Fibroblast of lung (primary cell): ENCODE measurements around the gene CKAP4. TPM values are rescaled to one million over a fixed set of nuclear protein-coding genes. Genes with fewer than 3 reads are reported as not detected.

Experiments used
- DNase-seq, 2 donors: peaks; one replicate each; pipeline versions ENCODE4 v3.0.0 to v3.0.0-alpha.2; 2010; ENCODE audit warnings: low read depth in 2 of 2
- H2AFZ ChIP-seq: 2 replicates; pipeline ENCODE4 v1.5.1; 2012; ENCODE audit warnings: low read length, control low read depth, inconsistent platforms
- H3K27ac ChIP-seq: 2 replicates; pipeline ENCODE4 v1.5.1; 2011; ENCODE audit warnings: low read length, control low read depth; ENCODE audit not compliant: insufficient read depth
- H3K27me3 ChIP-seq: 2 replicates; pipeline ENCODE4 v1.5.1; 2011; ENCODE audit warnings: mild to moderate bottlenecking, low read length; ENCODE audit not compliant: control insufficient read depth, insufficient read depth
- H3K36me3 ChIP-seq: 2 replicates; pipeline ENCODE4 v1.5.1; 2011; ENCODE audit warnings: low read length; ENCODE audit not compliant: control insufficient read depth, insufficient read depth
- H3K4me1 ChIP-seq: 2 replicates; pipeline ENCODE4 v1.5.1; 2011; ENCODE audit warnings: low read length; ENCODE audit not compliant: control insufficient read depth, insufficient read depth; ENCODE audit errors: extremely low read depth
- H3K4me2 ChIP-seq: 2 replicates; pipeline ENCODE4 v1.5.1; 2011; ENCODE audit warnings: low read length, control low read depth; ENCODE audit not compliant: insufficient read depth; ENCODE audit errors: extremely low read depth
- H3K4me3 ChIP-seq, 4 experiments: fragments of 200-600 bp in 1 of 4; sonication (generic) in 1 of 4; replicated peaks in 1 of 4; 2 replicates each; pipeline ENCODE4 v1.5.1; 2011 to 2016; ENCODE audit warnings: low read length in 4 of 4, low read depth in 3 of 4, mild to moderate bottlenecking in 3 of 4, control low read depth in 2 of 4, inconsistent platforms in 1 of 4, mixed read lengths in 1 of 4; ENCODE audit not compliant: insufficient read depth in 1 of 4; ENCODE audit errors: control extremely low read depth in 1 of 4
- H3K79me2 ChIP-seq: 2 replicates; pipeline ENCODE4 v1.5.1; 2012; ENCODE audit warnings: mild to moderate bottlenecking, low read length, inconsistent platforms; ENCODE audit not compliant: control insufficient read depth, insufficient read depth
- H3K9ac ChIP-seq: 2 replicates; pipeline ENCODE4 v1.5.1; 2011; ENCODE audit warnings: mild to moderate bottlenecking, low read length, control low read depth; ENCODE audit not compliant: insufficient read depth
- H3K9me3 ChIP-seq: 2 replicates; pipeline ENCODE4 v1.5.1; 2012; ENCODE audit warnings: low read depth, low read length; ENCODE audit not compliant: control insufficient read depth, insufficient read depth
- H4K20me1 ChIP-seq: 2 replicates; pipeline ENCODE4 v1.5.1; 2011; ENCODE audit warnings: low read length; ENCODE audit not compliant: control insufficient read depth, insufficient read depth; ENCODE audit errors: extremely low read depth
- EZH2 ChIP-seq: IDR thresholded peaks from 2 replicates; pipeline ENCODE4 v1.5.1; 2012; ENCODE audit warnings: low read length, control low read depth, mild to moderate bottlenecking; ENCODE audit errors: missing control alignments
- polyA plus RNA-seq, 2 donors: library from polyadenylated mRNA; depleted of rRNA in 1 of 2; stranded (reverse) in 1 of 2; unstranded in 1 of 2; fragments of >200 nt; gene quantifications; 2 replicates each; pipeline ENCODE4 v1.2.1, GENCODE V29; 2011 to 2012; ENCODE audit warnings: missing spikeins in 1 of 2
- total RNA-seq: library from RNA; depleted of rRNA; stranded (reverse); fragments of >200 nt; gene quantifications from 2 replicates; pipeline ENCODE4 v1.2.1, GENCODE V29; 2014
- TF ChIP-seq, protein P1 (sequence below), 2 donors: IDR thresholded peaks in 1 of 2; conservative IDR thresholded peaks in 1 of 2; 1 replicate in 1 of 2; 2 replicates in 1 of 2; pipeline ENCODE4 v1.5.1; 2011 to 2012; ENCODE audit warnings: low read length in 2 of 2, control low read depth in 1 of 2, inconsistent platforms in 1 of 2, low read depth in 1 of 2, mild to moderate bottlenecking in 1 of 2

The CKAP4 gene
- total and polyA plus RNA-seq, 2 donors (not counting 1 experiment from before 2014, with no cell fraction given): 132 to 282 TPM

DNA sequence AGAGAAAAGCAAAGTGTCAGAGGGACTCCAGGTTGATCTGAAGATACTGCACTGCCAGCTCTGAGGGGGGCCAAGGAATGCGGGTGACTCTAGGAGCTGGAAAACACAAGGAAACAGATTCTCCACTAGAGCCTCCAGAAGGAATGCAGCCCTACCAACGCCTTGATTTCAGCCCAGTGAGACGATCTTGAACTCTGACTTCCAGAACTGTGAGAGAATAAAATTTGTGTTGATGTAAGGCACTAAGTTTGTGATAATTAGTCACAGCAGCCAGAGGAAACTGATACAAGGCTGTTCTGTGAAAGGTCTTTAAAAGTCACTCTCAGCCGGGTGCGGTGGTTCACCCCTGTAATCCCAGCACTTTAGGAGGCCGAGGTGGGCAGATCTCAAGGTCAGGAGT is 34.2 kb downstream of the CKAP4 start:
- no peaks in the 10 kb centered on the region for H3K36me3 ChIP-seq
- H3K4me1 ChIP-seq: no peaks in the 10 kb centered on the region
- H3K4me3 ChIP-seq: no peak overlapping the region
- TF ChIP-seq, protein P1, sequence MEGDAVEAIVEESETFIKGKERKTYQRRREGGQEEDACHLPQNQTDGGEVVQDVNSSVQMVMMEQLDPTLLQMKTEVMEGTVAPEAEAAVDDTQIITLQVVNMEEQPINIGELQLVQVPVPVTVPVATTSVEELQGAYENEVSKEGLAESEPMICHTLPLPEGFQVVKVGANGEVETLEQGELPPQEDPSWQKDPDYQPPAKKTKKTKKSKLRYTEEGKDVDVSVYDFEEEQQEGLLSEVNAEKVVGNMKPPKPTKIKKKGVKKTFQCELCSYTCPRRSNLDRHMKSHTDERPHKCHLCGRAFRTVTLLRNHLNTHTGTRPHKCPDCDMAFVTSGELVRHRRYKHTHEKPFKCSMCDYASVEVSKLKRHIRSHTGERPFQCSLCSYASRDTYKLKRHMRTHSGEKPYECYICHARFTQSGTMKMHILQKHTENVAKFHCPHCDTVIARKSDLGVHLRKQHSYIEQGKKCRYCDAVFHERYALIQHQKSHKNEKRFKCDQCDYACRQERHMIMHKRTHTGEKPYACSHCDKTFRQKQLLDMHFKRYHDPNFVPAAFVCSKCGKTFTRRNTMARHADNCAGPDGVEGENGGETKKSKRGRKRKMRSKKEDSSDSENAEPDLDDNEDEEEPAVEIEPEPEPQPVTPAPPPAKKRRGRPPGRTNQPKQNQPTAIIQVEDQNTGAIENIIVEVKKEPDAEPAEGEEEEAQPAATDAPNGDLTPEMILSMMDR (conservative IDR thresholded peaks at IDR 0.05 in 1 of 2, IDR thresholded peaks at IDR 0.05 in 1 of 2; ENCODE audit: low read depth in 1 of 2, low read length in 2 of 2): no peak
- TF ChIP-seq EZH2: no peak
- no peaks in the 10 kb centered on the region for H4K20me1 ChIP-seq
- no peak overlapping the region for H3K9ac ChIP-seq
- H3K27ac ChIP-seq: no peak overlapping the region
- no peak overlapping the region for H2AFZ ChIP-seq
- H3K79me2 ChIP-seq: no peaks in the 10 kb centered on the region
- peaks cover 6% of the 10 kb centered on the region for H3K27me3 ChIP-seq
- H3K4me2 ChIP-seq: no peak overlapping the region
- no peaks in the 10 kb centered on the region for H3K9me3 ChIP-seq
- no peak for DNase-seq

DNA sequence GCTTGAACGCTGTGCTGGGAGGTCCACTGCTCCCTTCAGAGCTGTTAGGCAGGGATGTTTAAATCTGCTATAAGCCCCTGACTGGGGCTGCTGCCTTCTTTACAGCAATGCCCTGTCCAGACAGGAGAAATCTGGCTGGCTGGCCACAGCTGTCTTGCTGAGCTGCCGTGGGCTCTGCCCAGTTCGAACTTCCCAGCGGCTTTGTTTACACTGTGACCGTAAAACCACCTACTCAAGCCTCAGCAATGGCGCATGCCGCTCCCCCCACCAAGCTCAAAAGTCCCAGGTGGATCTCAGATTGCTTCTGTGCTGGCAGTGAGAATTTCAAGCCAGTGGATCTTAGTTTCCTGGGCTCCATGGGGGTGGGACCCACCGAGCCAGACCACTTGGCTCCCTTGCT is 35.8 kb downstream of the CKAP4 start:
- no peak for TF ChIP-seq EZH2
- TF ChIP-seq, protein P1 (conservative IDR thresholded peaks at IDR 0.05 in 1 of 2, IDR thresholded peaks at IDR 0.05 in 1 of 2; ENCODE audit: low read depth in 1 of 2, low read length in 2 of 2): no peak
- Histone ChIP-seq H3K27me3 (peaks cover 6% of the 10 kb centered on the region), H3K4me1 (no peaks in the 10 kb centered on the region), H3K27ac (no peak overlapping the region), H4K20me1 (no peaks in the 10 kb centered on the region), H3K79me2 (no peaks in the 10 kb centered on the region), H3K36me3 (no peaks in the 10 kb centered on the region), H3K4me2 (no peak overlapping the region), H3K9me3 (no peaks in the 10 kb centered on the region), H3K9ac (no peak overlapping the region), H3K4me3 (no peak overlapping the region), H2AFZ (no peak overlapping the region)
- no peak for DNase-seq

DNA sequence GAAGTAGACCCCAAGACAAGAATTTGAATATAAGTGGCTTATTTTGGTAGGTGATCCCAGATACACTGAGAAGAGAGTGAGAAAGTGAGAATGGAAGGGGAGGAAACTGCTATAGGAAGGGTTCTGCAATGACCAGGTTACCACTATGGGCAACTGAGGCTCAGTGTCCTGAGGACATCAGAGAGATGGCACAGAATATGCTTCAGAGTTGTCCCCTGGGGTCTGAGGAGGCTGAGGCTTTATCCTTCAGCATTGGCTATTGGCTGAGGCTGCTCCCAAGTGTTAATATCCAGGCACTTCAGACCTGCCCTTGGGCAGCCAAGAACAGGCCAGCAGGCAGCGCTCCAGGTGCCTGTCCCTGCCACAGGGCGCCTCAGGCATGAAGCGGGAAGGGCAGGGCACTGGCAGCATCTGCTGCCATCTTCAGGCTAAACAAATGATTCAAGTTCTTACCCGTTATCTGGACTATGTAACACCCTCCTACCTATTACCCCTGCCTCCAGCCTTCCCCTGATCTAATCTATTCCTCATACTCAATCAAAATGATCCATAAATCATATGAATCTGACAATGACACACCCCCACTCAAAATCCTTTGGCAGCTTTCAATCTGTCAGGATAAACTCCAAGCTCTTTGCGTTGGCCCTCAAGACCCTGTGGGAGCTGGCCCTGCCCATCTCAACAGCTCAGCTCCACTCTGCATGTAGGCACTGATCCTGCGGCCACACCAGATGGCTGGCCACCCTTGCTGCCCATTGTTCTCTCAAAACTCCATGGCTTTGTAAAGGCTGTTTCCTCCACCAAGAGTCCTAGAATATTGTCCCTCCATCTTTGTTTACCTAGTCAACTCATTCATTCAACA is 42.4 kb downstream of the CKAP4 start:
- Histone ChIP-seq H4K20me1 (no peaks in the 10 kb centered on the region), H3K27me3 (no peaks in the 10 kb centered on the region)
- no peak for DNase-seq

More for the DNA sequence above, 42.4 kb downstream of the CKAP4 start:
- H3K79me2 ChIP-seq: no peaks in the 10 kb centered on the region
- H2AFZ ChIP-seq: no peak overlapping the region
- H3K4me3 ChIP-seq: no peak overlapping the region
- H3K9me3 ChIP-seq: no peaks in the 10 kb centered on the region
- no peak overlapping the region for H3K9ac ChIP-seq
- TF ChIP-seq, protein P1 (conservative IDR thresholded peaks at IDR 0.05 in 1 of 2, IDR thresholded peaks at IDR 0.05 in 1 of 2; ENCODE audit: low read depth in 1 of 2, low read length in 2 of 2): no peak
- no peak for TF ChIP-seq EZH2
- no peak overlapping the region for H3K4me2 ChIP-seq
- no peak overlapping the region for H3K27ac ChIP-seq
- H3K36me3 ChIP-seq: no peaks in the 10 kb centered on the region
- no peaks in the 10 kb centered on the region for H3K4me1 ChIP-seq
